ENCODE data around the gene TRIM62.

GRCh38 chr1:33176362-33176850 is 5.4 kb downstream of the TRIM62 start:
- TF ChIP-seq CTCF (conservative IDR thresholded peaks at IDR 0.05; ENCODE audit: low read length), result no peak
- TF ChIP-seq EZH2phosphoT487 (IDR thresholded peaks at IDR 0.05; ENCODE audit: borderline replicate concordance), result no peak

Data from Loucy (cell line).